Fibroblast of lung (primary cell): ENCODE measurements around the gene ATG2A. TPM values are rescaled to one million over a fixed set of nuclear protein-coding genes. Genes with fewer than 3 reads are reported as not detected.

Experiments
- DNase-seq, 2 donors: peaks; one replicate each; pipeline versions ENCODE4 v3.0.0 to v3.0.0-alpha.2; 2010; ENCODE audit warnings: low read depth in 2 of 2
- H2AFZ ChIP-seq: 2 replicates; pipeline ENCODE4 v1.5.1; 2012; ENCODE audit warnings: low read length, control low read depth, inconsistent platforms
- H3K27ac ChIP-seq: 2 replicates; pipeline ENCODE4 v1.5.1; 2011; ENCODE audit warnings: low read length, control low read depth; ENCODE audit not compliant: insufficient read depth
- H3K27me3 ChIP-seq: 2 replicates; pipeline ENCODE4 v1.5.1; 2011; ENCODE audit warnings: mild to moderate bottlenecking, low read length; ENCODE audit not compliant: control insufficient read depth, insufficient read depth
- H3K36me3 ChIP-seq: 2 replicates; pipeline ENCODE4 v1.5.1; 2011; ENCODE audit warnings: low read length; ENCODE audit not compliant: control insufficient read depth, insufficient read depth
- H3K4me1 ChIP-seq: 2 replicates; pipeline ENCODE4 v1.5.1; 2011; ENCODE audit warnings: low read length; ENCODE audit not compliant: control insufficient read depth, insufficient read depth; ENCODE audit errors: extremely low read depth
- H3K4me2 ChIP-seq: 2 replicates; pipeline ENCODE4 v1.5.1; 2011; ENCODE audit warnings: low read length, control low read depth; ENCODE audit not compliant: insufficient read depth; ENCODE audit errors: extremely low read depth
- H3K4me3 ChIP-seq, 4 experiments: fragments of 200-600 bp in 1 of 4; sonication (generic) in 1 of 4; replicated peaks in 1 of 4; 2 replicates each; pipeline ENCODE4 v1.5.1; 2011 to 2016; ENCODE audit warnings: low read length in 4 of 4, low read depth in 3 of 4, mild to moderate bottlenecking in 3 of 4, control low read depth in 2 of 4, inconsistent platforms in 1 of 4, mixed read lengths in 1 of 4; ENCODE audit not compliant: insufficient read depth in 1 of 4; ENCODE audit errors: control extremely low read depth in 1 of 4
- H3K79me2 ChIP-seq: 2 replicates; pipeline ENCODE4 v1.5.1; 2012; ENCODE audit warnings: mild to moderate bottlenecking, low read length, inconsistent platforms; ENCODE audit not compliant: control insufficient read depth, insufficient read depth
- H3K9ac ChIP-seq: 2 replicates; pipeline ENCODE4 v1.5.1; 2011; ENCODE audit warnings: mild to moderate bottlenecking, low read length, control low read depth; ENCODE audit not compliant: insufficient read depth
- H3K9me3 ChIP-seq: 2 replicates; pipeline ENCODE4 v1.5.1; 2012; ENCODE audit warnings: low read depth, low read length; ENCODE audit not compliant: control insufficient read depth, insufficient read depth
- H4K20me1 ChIP-seq: 2 replicates; pipeline ENCODE4 v1.5.1; 2011; ENCODE audit warnings: low read length; ENCODE audit not compliant: control insufficient read depth, insufficient read depth; ENCODE audit errors: extremely low read depth
- EZH2 ChIP-seq: IDR thresholded peaks from 2 replicates; pipeline ENCODE4 v1.5.1; 2012; ENCODE audit warnings: low read length, control low read depth, mild to moderate bottlenecking; ENCODE audit errors: missing control alignments
- polyA plus RNA-seq, 2 donors: library from polyadenylated mRNA; depleted of rRNA in 1 of 2; stranded (reverse) in 1 of 2; unstranded in 1 of 2; fragments of >200 nt; gene quantifications; 2 replicates each; pipeline ENCODE4 v1.2.1, GENCODE V29; 2011 to 2012; ENCODE audit warnings: missing spikeins in 1 of 2
- total RNA-seq: library from RNA; depleted of rRNA; stranded (reverse); fragments of >200 nt; gene quantifications from 2 replicates; pipeline ENCODE4 v1.2.1, GENCODE V29; 2014
- TF ChIP-seq, protein P1 (sequence below), 2 donors: IDR thresholded peaks in 1 of 2; conservative IDR thresholded peaks in 1 of 2; 1 replicate in 1 of 2; 2 replicates in 1 of 2; pipeline ENCODE4 v1.5.1; 2011 to 2012; ENCODE audit warnings: low read length in 2 of 2, control low read depth in 1 of 2, inconsistent platforms in 1 of 2, low read depth in 1 of 2, mild to moderate bottlenecking in 1 of 2

The ATG2A gene
- total and polyA plus RNA-seq, 2 donors (not counting 1 experiment from before 2014, with no cell fraction given), result 3.1 to 9.9 TPM

DNA sequence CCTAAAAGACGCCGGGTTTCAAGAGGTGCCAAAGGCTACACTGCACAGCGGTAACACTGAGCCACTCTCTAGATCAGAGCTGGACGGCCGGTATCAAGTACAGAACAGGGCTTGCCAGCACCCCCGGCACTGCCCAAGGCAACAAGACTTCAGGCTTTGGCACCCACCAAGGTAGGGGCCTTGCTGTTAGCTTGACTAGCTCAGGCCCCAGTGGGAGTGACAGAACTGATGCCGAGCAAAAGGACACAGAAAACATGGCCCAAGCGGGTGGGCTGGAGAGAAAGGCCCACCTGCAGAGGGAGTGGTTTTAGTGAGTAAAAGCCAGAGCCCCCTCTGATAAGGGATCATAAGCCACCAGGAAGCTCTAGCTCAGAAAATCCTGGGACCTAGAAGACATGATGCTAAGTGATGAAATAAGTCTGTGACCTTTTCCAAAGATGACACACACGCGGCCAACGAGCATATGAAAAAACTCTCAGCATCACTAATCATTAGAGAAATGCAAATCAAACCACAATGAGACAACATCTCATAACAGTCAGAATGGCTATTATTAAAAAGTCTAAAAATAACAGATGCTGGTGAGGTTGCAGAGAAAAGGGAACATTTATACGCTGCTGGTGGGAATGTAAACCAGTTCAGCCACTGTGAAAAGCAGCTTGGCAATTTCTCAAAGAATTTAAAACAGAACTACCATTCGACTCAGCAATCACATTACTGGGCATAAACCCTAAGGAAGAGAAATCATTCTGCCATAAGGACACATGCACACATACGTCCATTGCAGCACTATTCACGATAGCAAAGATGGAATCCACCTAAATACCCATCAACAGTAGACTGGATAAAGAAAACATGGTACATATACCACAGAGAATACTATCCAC is 51.5 kb downstream of the ATG2A start:
- Histone ChIP-seq H3K79me2 (peaks cover 81% of the 10 kb centered on the region), H2AFZ (no peak overlapping the region), H3K27ac (peak overlapping the region; percentile 99), H3K27me3 (no peaks in the 10 kb centered on the region), H3K9ac (peak overlapping the region; percentile 75), H3K9me3 (no peaks in the 10 kb centered on the region), H3K4me1 (peaks cover 62% of the 10 kb centered on the region), H3K36me3 (peaks cover 4% of the 10 kb centered on the region), H3K4me3 (peak overlapping the region in 2 of 4 experiments; percentile 20 to 33), H3K4me2 (peak overlapping the region; percentile 76), H4K20me1 (no peaks in the 10 kb centered on the region)
- TF ChIP-seq EZH2, result no peak
- TF ChIP-seq, protein P1, sequence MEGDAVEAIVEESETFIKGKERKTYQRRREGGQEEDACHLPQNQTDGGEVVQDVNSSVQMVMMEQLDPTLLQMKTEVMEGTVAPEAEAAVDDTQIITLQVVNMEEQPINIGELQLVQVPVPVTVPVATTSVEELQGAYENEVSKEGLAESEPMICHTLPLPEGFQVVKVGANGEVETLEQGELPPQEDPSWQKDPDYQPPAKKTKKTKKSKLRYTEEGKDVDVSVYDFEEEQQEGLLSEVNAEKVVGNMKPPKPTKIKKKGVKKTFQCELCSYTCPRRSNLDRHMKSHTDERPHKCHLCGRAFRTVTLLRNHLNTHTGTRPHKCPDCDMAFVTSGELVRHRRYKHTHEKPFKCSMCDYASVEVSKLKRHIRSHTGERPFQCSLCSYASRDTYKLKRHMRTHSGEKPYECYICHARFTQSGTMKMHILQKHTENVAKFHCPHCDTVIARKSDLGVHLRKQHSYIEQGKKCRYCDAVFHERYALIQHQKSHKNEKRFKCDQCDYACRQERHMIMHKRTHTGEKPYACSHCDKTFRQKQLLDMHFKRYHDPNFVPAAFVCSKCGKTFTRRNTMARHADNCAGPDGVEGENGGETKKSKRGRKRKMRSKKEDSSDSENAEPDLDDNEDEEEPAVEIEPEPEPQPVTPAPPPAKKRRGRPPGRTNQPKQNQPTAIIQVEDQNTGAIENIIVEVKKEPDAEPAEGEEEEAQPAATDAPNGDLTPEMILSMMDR (conservative IDR thresholded peaks at IDR 0.05 in 1 of 2, IDR thresholded peaks at IDR 0.05 in 1 of 2; ENCODE audit: low read depth in 1 of 2, low read length in 2 of 2), result no peak
- DNase-seq, result peak; percentile 85 to 95

- Histone ChIP-seq H3K4me2 (peak overlapping the region; percentile 78), H3K4me1 (peaks cover 57% of the 10 kb centered on the region), H4K20me1 (no peaks in the 10 kb centered on the region)
Measured at GRCh38 chr11:64864473-64865285, 52.3 kb downstream of the ATG2A start.

More at GRCh38 chr11:64864473-64865285, 52.3 kb downstream of the ATG2A start:
- Histone ChIP-seq H3K27ac (peak overlapping the region; percentile 99), H3K79me2 (peaks cover 81% of the 10 kb centered on the region), H3K4me3 (peak overlapping the region in 3 of 4 experiments; percentile 8 to 46 (median 20)), H3K9me3 (no peaks in the 10 kb centered on the region), H2AFZ (no peak overlapping the region), H3K36me3 (peaks cover 8% of the 10 kb centered on the region), H3K27me3 (no peaks in the 10 kb centered on the region), H3K9ac (peak overlapping the region; percentile 76)
- peak; percentile 98 to 100 for DNase-seq
- no peak for TF ChIP-seq EZH2
- TF ChIP-seq, protein P1 (conservative IDR thresholded peaks at IDR 0.05 in 1 of 2, IDR thresholded peaks at IDR 0.05 in 1 of 2; ENCODE audit: low read depth in 1 of 2, low read length in 2 of 2), result no peak
